Loucy (cell line): Measurements from ENCODE around the gene CD68.

Experiments used
- EZH2phosphoT487 ChIP-seq: fragments of 200-600 bp; IDR thresholded peaks from 2 replicates; pipeline ENCODE4 v1.6.1; 2018; ENCODE audit warnings: antibody characterized with exemption, mild to moderate bottlenecking, moderate library complexity, borderline replicate concordance
- TF ChIP-seq, protein P1 (sequence below): fragments of 200-600 bp; sonication (generic); conservative IDR thresholded peaks from 2 replicates; pipeline ENCODE4 v1.5.1; 2014; ENCODE audit warnings: mild to moderate bottlenecking, antibody characterized with exemption, low read length

DNA sequence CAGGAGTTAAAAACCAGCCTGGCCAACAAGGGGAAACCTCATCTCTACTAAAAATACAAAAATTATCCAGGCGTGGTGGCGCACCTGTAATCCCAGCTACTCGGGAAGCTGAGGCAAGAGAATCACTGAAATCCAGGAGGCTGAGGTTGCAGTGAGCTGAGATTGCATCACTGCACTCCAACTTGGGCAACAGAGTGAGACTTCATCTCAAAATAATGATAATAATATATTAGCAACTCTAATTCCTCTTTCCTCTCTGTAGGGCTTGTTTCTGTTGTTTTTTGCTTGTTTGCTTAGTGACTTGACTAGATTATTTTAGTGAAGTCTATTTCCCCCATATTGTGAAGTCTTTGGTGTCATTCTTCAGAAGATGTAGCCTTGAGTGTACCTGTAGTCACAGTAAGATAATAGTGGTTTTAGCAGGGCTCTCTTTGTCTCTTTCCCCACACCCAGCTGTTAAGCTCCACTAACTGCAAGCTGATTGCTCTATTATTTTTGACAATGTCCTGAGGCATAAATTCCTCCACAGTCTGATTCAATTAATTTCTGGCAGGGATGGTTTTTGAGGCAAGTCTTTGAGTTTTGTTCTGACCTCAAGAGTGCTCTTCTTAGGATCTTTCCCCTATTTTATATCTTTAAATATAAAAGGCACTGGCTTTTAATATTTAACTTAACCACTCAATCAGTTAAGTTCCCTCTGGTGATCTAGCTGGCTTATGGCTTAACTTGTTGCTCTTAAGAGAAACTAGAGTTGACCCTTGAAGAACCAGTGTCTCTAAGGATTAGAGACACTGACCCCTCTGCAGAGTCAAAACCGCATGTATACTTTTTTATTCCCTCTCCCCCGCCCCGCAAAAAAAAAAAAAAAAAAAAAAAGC is 49.2 kb upstream of the CD68 start:
- TF ChIP-seq, protein P1, sequence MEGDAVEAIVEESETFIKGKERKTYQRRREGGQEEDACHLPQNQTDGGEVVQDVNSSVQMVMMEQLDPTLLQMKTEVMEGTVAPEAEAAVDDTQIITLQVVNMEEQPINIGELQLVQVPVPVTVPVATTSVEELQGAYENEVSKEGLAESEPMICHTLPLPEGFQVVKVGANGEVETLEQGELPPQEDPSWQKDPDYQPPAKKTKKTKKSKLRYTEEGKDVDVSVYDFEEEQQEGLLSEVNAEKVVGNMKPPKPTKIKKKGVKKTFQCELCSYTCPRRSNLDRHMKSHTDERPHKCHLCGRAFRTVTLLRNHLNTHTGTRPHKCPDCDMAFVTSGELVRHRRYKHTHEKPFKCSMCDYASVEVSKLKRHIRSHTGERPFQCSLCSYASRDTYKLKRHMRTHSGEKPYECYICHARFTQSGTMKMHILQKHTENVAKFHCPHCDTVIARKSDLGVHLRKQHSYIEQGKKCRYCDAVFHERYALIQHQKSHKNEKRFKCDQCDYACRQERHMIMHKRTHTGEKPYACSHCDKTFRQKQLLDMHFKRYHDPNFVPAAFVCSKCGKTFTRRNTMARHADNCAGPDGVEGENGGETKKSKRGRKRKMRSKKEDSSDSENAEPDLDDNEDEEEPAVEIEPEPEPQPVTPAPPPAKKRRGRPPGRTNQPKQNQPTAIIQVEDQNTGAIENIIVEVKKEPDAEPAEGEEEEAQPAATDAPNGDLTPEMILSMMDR: no peak
- TF ChIP-seq EZH2phosphoT487: no peak
